Left ventricle myocardium inferior (tissue), 1 donor: ENCODE results near the gene FAM13C. TPM values are rescaled to one million over a fixed set of nuclear protein-coding genes. Genes with fewer than 3 reads are reported as not detected.

Source experiments
- DNase-seq: peaks from one replicate; pipeline ENCODE4 v3.0.0-alpha.2; 2020
- H3K27ac ChIP-seq: fragments of 200-600 bp; replicated peaks from 2 replicates; pipeline ENCODE4 v1.8.0; 2021
- H3K27me3 ChIP-seq: fragments of 200-600 bp; 2 replicates; pipeline ENCODE4 v1.8.0; 2021; ENCODE audit warnings: low read depth
- H3K36me3 ChIP-seq: fragments of 200-600 bp; 2 replicates; pipeline ENCODE4 v1.8.0; 2021
- H3K4me1 ChIP-seq: fragments of 200-600 bp; 2 replicates; pipeline ENCODE4 v1.8.0; 2021
- H3K4me3 ChIP-seq: fragments of 200-600 bp; 2 replicates; pipeline ENCODE4 v1.8.0; 2021; ENCODE audit warnings: mild to moderate bottlenecking, moderate library complexity
- H3K9me3 ChIP-seq: fragments of 200-600 bp; replicated peaks from 2 replicates; pipeline ENCODE4 v1.8.0; 2021
- intact Hi-C: fragments of 100-400 bp; cut with micrococcal nuclease; formaldehyde crosslinking; loops from one replicate; pipeline ENCODE4 v1.11.0; 2022
- total RNA-seq: library from RNA; stranded (reverse); fragmentation: NEBNext Ultra II Directional; extraction: Animal tissue kit (Norgen Biotek cat#: 25700); gene quantifications from one replicate; pipeline ENCODE4 v1.2.1, GENCODE V29; 2021
- TF ChIP-seq, protein P1 (sequence below): fragments of 200-600 bp; IDR thresholded peaks from 2 replicates; pipeline ENCODE4 v1.8.0; 2021; ENCODE audit warnings: antibody characterized with exemption, mild to moderate bottlenecking, borderline replicate concordance
- donor health status: DM: no; HTN: yes; CAD: no; lungs with severe emphysema.

FAM13C gene
- total RNA-seq, 1 donor from 2014 or later = 5.2 TPM

DNA sequence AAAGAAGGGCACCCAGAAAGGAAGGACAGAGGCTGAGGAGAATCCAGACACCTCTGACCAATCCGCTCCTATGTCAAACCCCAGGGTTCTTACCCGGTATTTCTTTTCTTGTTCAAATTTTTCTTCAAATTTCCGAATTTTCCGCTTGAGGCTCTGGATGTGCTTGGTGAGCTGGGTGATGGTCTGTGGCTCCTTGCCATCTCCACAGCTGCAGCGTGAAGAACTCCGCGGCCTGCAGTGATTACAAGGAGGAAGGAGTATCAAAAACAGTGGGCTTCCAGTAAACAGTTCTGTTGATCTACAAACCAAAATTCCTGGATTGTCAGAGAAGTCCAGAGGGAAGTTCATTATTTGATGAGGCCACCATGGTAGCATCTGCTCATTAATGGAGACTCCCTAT is 93.9 kb downstream of the FAM13C start:
- intact Hi-C loops = no loop called here
- no peaks in the 10 kb centered on the region for H3K27me3 ChIP-seq
- DNase-seq = no peak
- no peak overlapping the region for H3K27ac ChIP-seq
- H3K4me3 ChIP-seq = no peak overlapping the region
- TF ChIP-seq, protein P1, sequence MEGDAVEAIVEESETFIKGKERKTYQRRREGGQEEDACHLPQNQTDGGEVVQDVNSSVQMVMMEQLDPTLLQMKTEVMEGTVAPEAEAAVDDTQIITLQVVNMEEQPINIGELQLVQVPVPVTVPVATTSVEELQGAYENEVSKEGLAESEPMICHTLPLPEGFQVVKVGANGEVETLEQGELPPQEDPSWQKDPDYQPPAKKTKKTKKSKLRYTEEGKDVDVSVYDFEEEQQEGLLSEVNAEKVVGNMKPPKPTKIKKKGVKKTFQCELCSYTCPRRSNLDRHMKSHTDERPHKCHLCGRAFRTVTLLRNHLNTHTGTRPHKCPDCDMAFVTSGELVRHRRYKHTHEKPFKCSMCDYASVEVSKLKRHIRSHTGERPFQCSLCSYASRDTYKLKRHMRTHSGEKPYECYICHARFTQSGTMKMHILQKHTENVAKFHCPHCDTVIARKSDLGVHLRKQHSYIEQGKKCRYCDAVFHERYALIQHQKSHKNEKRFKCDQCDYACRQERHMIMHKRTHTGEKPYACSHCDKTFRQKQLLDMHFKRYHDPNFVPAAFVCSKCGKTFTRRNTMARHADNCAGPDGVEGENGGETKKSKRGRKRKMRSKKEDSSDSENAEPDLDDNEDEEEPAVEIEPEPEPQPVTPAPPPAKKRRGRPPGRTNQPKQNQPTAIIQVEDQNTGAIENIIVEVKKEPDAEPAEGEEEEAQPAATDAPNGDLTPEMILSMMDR = no peak
- H3K4me1 ChIP-seq = peaks cover 6% of the 10 kb centered on the region
- H3K9me3 ChIP-seq = no peaks in the 10 kb centered on the region
- peaks cover 19% of the 10 kb centered on the region for H3K36me3 ChIP-seq

DNA sequence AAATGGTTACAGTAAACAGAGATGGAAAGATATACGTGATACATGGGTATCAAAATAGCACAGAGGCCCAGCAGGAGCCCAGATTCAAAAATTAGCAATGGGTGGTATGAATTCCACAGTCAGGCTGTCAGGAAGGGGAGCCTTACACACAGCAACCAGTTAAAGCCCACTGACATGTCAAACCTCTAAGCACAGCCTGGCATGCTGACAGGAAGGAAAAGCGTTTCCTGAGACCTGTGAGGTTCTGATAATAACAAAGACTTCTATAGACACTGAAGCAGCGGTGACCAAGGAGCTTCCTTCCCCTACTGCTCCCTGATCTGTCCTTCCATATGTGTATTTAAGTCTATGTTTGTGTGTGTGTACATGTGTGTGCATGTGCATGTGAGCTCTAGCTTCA is 96.0 kb downstream of the FAM13C start:
- no peak overlapping the region for H3K27ac ChIP-seq
- H3K4me3 ChIP-seq = no peak overlapping the region
- H3K27me3 ChIP-seq = no peaks in the 10 kb centered on the region
- H3K4me1 ChIP-seq = peaks cover 6% of the 10 kb centered on the region
- peaks cover 19% of the 10 kb centered on the region for H3K36me3 ChIP-seq
- intact Hi-C loops = no loop called here
- TF ChIP-seq, protein P1 = no peak
- no peak for DNase-seq
- no peaks in the 10 kb centered on the region for H3K9me3 ChIP-seq

DNA sequence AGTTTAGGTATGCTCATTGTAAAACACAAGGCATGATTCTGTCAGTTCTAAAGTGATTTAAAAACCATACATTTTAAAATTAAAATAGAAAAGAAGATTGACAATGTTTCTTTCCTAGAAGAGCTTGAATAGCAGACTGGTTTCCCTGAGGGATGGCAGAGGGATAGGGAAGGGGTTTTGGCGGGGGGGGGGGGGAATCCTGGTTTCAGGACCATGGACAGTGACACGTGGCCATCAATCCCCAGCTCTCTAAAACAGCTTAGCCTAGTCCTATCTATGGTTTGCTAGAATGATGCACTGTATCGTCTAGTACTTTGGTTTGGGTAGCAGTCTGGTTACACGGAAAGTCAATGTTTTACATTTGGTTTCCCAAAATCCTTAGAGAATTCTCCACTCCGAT is 97.2 kb downstream of the FAM13C start:
- Histone ChIP-seq H3K4me1 (peaks cover 6% of the 10 kb centered on the region), H3K27me3 (no peaks in the 10 kb centered on the region), H3K4me3 (no peak overlapping the region), H3K36me3 (peaks cover 19% of the 10 kb centered on the region), H3K27ac (no peak overlapping the region), H3K9me3 (no peaks in the 10 kb centered on the region)
- TF ChIP-seq, protein P1 = no peak
- DNase-seq = no peak
- intact Hi-C loops = no loop called here

GRCh38 chr10:59258890-59259289 is 103.5 kb downstream of the FAM13C start:
- no peaks in the 10 kb centered on the region for H3K4me1 ChIP-seq
- intact Hi-C loops = no loop called here
- no peaks in the 10 kb centered on the region for H3K9me3 ChIP-seq
- DNase-seq = no peak
- no peak overlapping the region for H3K27ac ChIP-seq
- no peaks in the 10 kb centered on the region for H3K27me3 ChIP-seq
- TF ChIP-seq, protein P1 = no peak
- H3K4me3 ChIP-seq = no peak overlapping the region
- H3K36me3 ChIP-seq = no peaks in the 10 kb centered on the region

DNA sequence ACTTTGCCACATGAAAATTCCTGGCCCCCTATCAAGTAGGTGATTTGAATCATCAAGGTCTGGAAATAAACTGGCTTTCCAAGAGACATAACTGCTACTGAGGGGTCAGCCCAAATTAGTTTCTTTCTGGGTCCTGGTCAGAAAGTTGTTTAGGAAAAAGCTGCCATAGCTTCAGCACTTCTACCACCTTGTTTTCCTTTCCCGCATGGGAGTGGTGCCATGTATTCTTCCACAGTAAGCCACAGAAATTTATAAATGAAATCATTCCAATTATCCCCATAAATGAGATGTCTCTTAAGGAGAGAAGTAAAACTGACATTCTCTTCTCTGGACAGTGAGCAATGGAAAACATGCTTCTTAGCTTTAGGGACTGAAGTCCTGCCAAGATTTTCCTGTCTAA is 105.1 kb downstream of the FAM13C start:
- H3K9me3 ChIP-seq = no peaks in the 10 kb centered on the region
- H3K4me1 ChIP-seq = no peaks in the 10 kb centered on the region
- H3K36me3 ChIP-seq = peaks cover 13% of the 10 kb centered on the region
- no peak overlapping the region for H3K4me3 ChIP-seq
- H3K27ac ChIP-seq = no peak overlapping the region
- intact Hi-C loops = no loop called here
- no peaks in the 10 kb centered on the region for H3K27me3 ChIP-seq
- TF ChIP-seq, protein P1 = no peak
- DNase-seq = no peak

DNA sequence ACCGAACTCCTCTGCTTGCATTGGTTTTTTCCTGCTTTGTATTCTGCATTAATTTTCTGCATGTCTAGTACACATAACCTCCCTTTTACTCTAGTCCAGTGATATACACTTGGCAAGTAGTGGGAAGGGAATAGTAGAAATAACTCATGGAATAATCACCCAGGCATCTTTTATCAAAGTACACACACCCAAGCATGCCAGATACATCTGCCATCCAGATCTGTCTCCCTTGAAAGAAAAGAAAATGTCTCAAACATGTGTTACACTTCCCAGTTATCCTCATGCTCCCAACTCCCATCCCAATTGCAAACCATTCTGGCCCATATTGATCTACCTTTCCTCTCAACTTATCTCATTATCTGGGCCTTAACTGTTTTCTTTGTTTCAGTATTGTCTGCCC is 106.9 kb downstream of the FAM13C start:
- no peak overlapping the region for H3K27ac ChIP-seq
- intact Hi-C loops = no loop called here

More for the DNA sequence above, 106.9 kb downstream of the FAM13C start:
- no peak for DNase-seq
- TF ChIP-seq, protein P1 = no peak
- no peak overlapping the region for H3K4me3 ChIP-seq
- peaks cover 26% of the 10 kb centered on the region for H3K36me3 ChIP-seq
- no peaks in the 10 kb centered on the region for H3K9me3 ChIP-seq
- no peaks in the 10 kb centered on the region for H3K27me3 ChIP-seq
- H3K4me1 ChIP-seq = no peaks in the 10 kb centered on the region
